Measurements from ENCODE around the gene TEX55.
"Not testable (repeated sequence)": the region's sequence is repeated elsewhere in the genome, so short reads cannot be mapped to it uniquely, and the experiment has no call there.

TEX55 gene

GRCh38 chr3:119160815-119161214 is 14.8 kb downstream of the TEX55 start:
- no peak for DNase-seq (ENCODE audit: low read depth)

GRCh38 chr3:119161240-119161639 is 15.3 kb downstream of the TEX55 start:
- no peak for DNase-seq (ENCODE audit: low read depth)

- not testable (repeated sequence) for DNase-seq (ENCODE audit: low read depth)
Measured at GRCh38 chr3:119164745-119165144, 18.8 kb downstream of the TEX55 start.

GRCh38 chr3:119170821-119171220 is 24.9 kb downstream of the TEX55 start:
- DNase-seq (ENCODE audit: low read depth), result no peak

GRCh38 chr3:119173325-119173724 is 27.4 kb downstream of the TEX55 start, which contains the start of gene UPK1B:
Gene UPK1B (plus strand): TSS chr3:119173598. CDS start chr3:119186742, 13,144 bp downstream.
- no peak for DNase-seq (ENCODE audit: low read depth)

- DNase-seq (ENCODE audit: low read depth), result no peak
Measured at GRCh38 chr3:119175872-119176756, 30.1 kb downstream of the TEX55 start.

GRCh38 chr3:119176778-119177177 is 30.8 kb downstream of the TEX55 start:
- DNase-seq (ENCODE audit: low read depth), result no peak

GRCh38 chr3:119177321-119177720 is 31.4 kb downstream of the TEX55 start:
- DNase-seq (ENCODE audit: low read depth), result no peak

- no peak for DNase-seq (ENCODE audit: low read depth)
Measured at GRCh38 chr3:119181765-119182164, 35.8 kb downstream of the TEX55 start.

GRCh38 chr3:119184111-119184510 is 38.1 kb downstream of the TEX55 start:
- no peak for DNase-seq (ENCODE audit: low read depth)

- no peak for DNase-seq (ENCODE audit: low read depth)
Measured at GRCh38 chr3:119184796-119185570, 39.0 kb downstream of the TEX55 start.

GRCh38 chr3:119187266-119187665 is 41.3 kb downstream of the TEX55 start:
- DNase-seq (ENCODE audit: low read depth), result no peak

GRCh38 chr3:119191800-119192199 is 45.8 kb downstream of the TEX55 start:
- DNase-seq (ENCODE audit: low read depth), result no peak

GRCh38 chr3:119194237-119195150 is 48.5 kb downstream of the TEX55 start:
- no peak for DNase-seq (ENCODE audit: low read depth)

GRCh38 chr3:119195151-119195476 is 49.1 kb downstream of the TEX55 start:
- no peak for DNase-seq (ENCODE audit: low read depth)

GRCh38 chr3:119195911-119196310 is 49.9 kb downstream of the TEX55 start:
- no peak for DNase-seq (ENCODE audit: low read depth)

Data from activated T-cell treated with anti-CD3 and anti-CD28 coated beads for 24 hours (primary cell).